NOMO-1 (cell line): ENCODE measurements around the gene TPST1.
"Not testable (repeated sequence)": the region's sequence is repeated elsewhere in the genome, so short reads cannot be mapped to it uniquely, and the experiment has no call there.

Source experiments
- DNase-seq, 2 experiments: peaks; one replicate each; lab custom pipeline; 2025; ENCODE audit not compliant: unreplicated experiment in 2 of 2; lab: John Stamatoyannopoulos, UW

TPST1 gene

DNA sequence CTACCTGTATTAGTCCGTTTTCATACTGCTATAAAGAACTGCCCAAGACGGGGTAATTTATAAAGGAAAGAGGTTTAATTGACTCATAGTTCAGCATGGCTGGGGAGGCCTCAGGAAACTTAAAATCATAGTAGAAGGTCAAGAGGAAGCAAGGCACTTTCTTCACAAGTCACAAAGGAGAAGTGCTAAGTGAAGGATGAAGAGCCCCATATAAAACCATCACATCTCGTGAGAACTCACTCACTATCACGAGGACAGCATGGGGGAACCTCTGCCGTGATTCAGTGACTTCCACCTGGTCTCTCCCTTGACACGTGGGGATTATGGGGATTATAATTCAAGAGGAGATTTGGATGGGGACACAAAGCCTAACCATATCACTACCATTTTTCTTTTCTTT, 119.9 kb downstream of the TPST1 start:
- DNase-seq = peak; percentile 37 to 74

- DNase-seq = no peak
Measured at GRCh38 chr7:66326501-66327215, 121.5 kb downstream of the TPST1 start.

DNA sequence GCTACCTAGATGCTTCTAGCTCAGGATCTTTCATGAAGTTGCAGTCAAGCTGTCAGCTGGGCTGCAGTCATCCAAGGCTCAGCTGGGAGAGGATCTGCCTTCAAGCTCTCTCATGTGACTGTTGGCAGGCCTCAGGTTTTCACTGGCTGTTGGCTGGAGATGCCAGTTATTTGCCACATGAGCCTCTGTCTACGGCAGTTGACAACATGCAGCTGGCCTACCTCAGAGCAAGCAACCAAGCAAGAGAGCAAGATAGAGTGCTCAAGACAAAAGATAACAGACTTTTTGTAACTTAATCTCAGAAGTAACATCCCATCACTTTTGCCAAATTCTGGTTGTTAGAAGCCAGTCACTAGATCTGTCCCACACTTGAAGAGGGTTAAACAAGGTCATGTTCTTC, 125.8 kb downstream of the TPST1 start:
- DNase-seq = no peak

DNA sequence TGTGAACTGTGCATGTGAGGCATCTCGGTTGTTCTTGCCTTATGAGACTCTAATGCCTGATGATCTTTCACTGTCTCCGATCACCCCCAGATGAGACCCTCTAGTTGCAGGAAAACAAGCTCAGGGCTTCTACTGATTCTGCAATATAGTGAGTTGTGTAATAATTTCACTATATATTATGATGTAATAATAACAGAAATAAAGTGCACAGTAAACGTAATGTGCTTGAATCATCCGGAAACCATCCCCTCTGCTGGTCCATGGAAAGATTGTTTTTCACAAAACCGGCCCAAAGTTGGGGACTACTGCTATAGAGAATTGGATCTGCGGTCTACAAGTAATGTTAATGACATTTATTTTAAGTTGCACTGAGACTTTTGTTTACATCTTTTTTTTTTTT, 126.7 kb downstream of the TPST1 start:
- no peak for DNase-seq

GRCh38 chr7:66333443-66333842, 128.3 kb downstream of the TPST1 start:
- DNase-seq = no peak

DNA sequence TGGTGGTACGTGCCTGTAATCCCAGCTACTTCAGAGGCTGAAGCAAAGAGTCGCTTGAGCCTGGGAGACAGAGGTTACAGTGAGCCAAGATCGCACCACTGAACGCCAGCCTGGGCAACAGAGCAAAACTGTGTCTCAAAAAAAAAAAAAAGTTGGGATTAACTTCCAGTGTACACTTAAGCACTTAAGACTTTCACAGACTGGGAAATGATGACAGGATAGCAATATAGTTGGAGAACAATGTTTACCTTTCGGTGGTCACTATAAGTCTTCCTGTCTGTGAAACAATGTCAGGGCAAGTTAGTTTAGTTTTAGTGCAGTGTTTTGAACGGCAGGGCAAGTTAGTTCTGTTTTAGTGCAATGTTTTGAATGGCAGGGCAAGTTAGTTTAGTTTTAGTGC, 130.2 kb downstream of the TPST1 start:
- DNase-seq = no peak

DNA sequence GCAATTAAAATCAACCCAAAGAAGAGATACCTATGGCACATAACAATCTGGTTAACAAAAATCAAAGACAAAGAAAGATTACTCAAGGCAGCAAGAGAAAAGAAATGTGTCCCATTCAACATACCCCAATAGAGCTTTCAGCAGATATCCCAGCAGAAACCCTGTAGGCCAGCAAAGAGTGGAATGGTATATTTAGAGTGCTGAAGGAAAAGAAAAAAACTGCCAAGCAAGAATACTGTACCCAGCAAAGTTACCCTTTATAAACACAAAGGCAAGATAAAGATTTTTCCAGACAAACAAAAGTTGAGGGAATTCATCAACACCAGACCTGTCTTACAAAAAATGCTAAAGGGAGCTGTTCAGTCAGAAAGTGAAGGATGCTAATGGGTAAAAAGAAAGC, 131.6 kb downstream of the TPST1 start:
- DNase-seq = no peak

DNA sequence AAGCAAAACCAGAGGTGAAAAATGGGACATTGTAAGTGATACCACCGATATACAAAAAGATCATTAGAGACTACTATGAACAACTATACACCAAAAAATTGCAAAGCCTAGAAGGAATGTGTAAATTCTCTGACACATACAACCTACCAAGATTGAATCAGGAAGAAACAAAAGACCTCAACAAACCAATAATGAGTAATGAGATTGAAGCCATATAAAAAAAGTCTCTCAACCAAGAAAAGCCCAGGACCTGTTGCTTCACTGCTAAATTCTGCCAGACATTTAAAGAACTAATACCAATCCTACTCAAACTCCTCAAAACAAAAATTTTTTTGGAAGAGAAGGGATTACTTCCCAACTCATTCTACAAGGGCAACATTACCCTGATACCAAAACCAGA, 134.0 kb downstream of the TPST1 start:
- no peak for DNase-seq

DNA sequence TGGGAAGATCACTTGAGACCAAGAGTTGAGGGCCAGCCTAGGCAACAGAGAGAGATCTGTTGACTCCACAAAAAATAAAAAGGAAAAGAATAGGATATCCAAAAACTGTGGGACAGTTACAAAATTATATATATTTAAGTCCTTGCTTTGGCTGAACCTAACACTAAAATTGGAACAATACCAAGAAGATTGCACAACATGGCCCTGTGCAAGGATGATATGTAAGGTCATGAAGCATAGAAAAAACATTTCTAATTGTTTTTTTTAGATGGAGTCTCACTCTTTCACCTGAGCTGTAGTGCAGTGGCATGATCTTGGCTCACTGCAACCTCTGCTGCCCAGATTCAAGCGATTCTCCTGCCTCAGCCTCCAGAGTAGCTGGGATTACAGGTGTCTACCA, 139.0 kb downstream of the TPST1 start:
- peak; percentile 3 to 25 for DNase-seq

DNA sequence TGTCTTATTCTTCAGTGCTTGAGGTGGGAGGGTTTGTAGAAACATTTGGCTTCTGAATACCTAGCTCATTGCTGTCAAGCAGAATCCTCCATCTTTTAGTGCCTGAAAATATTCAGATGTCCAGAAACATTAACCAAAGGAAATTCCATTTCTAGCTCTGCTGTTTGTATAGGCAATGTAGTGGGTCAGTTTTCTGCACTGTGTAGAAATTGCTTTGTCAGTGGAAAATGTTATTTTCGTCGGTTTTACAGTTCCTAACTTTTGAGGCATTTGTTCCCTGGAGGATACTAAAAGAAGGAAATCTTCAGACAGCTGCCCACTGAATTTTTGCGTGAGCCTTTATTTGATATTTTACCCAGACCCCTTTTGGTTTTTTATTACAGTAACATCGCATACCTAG, 143.4 kb downstream of the TPST1 start:
- DNase-seq = no peak

GRCh38 chr7:66348959-66349358, 143.8 kb downstream of the TPST1 start:
- DNase-seq = peak; percentile 93

DNA sequence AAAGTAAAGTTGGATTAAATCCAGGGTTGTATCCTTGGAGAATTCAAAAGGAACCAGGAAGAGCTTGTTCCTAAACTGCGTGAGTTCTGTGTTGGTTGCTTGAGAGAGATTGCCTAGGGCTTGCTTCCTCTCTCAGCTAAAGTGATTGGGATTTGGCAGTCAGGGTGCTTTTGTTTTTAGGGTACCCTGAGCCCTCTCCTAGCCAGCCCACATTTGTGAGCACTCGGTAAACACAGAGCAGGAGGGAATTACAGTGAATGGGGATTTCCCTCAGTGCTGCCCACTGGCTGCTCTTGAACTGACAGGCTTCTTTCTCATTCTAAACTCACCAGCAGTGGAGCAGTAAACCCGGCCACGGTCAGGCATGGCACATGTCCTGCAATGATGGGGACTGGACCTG, 146.9 kb downstream of the TPST1 start:
- no peak for DNase-seq

DNA sequence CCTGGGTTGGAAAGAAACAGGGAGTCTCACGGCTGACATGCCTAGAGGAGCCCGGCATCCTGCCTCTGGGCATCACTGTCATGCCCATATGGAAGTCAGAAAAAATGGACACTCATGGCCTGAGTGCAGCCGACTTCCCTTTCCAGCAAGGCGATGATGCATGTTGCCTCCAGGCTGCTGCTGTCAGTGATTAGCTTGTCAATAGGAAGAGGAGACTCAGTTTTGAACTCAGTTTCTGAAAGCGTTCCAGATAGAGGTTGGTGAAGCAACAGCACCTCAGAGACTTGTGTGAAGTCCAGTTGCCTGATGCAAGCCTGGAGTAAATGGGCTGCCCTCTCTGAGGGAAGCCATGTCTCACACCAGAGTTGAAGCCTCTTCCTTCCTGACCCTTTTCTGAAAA, 148.4 kb downstream of the TPST1 start:
- no peak for DNase-seq

DNA sequence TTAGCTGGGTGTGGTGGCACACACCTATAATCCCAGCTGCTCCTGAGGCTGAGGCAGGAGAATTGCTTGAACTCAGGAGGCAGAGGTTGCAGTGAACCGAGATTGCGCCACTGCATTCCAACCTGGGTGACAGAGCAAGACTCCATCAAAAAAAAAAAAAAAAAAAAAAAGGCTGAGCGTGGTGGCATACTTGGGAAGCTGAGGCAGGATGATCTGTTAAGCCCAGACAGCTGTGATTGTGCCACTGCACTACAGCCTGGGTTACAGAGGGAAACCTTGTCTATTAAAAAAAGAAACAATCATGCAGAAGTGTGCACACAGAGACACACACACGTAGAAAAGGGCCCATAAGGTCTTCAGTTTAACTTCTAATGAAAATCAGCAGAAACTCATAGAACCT, 150.6 kb downstream of the TPST1 start:
- DNase-seq = no peak

- no peak for DNase-seq
Measured at GRCh38 chr7:66356277-66356721, 151.2 kb downstream of the TPST1 start.

DNA sequence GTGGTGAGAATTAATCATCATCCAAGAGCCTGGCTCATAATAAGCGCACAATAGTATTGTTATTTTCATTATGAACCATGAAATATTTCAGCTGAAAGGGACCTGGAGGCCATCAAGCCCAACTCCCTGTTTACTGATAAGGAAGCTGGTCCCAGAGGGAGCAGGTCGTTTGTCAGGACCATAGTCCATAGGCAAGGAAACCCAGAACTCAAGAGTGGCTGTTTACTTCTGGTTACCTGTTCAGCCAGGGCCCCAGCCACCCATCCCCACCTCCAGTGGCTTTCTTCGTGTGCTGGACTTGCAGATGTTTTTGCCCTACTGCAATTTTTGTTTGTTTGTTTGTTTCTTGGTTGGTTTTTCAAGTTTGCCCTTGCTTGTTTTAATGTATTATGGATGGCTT, 152.0 kb downstream of the TPST1 start:
- no peak for DNase-seq

GRCh38 chr7:66359656-66360211, 154.6 kb downstream of the TPST1 start:
- no peak for DNase-seq

- DNase-seq = no peak
Measured at GRCh38 chr7:66362136-66362535, 157.0 kb downstream of the TPST1 start.

GRCh38 chr7:66363635-66364034, 158.5 kb downstream of the TPST1 start:
- no peak for DNase-seq

- DNase-seq = not testable (repeated sequence)
Measured at GRCh38 chr7:66365031-66365430, 159.9 kb downstream of the TPST1 start.

GRCh38 chr7:66371096-66371824, 166.1 kb downstream of the TPST1 start:
- no peak for DNase-seq
